Skeletal muscle cell (primary cell): ENCODE data around the gene SPATA18.
A peak's percentile ranks its signal among the peaks of the same experiment; 100 is the strongest.

ENCODE experiments used
- DNase-seq: peaks from one replicate; pipeline ENCODE4 v3.0.0-alpha.2; 2010; ENCODE audit warnings: low read depth
- H3K4me3 ChIP-seq: 2 replicates; pipeline ENCODE4 v1.5.1; 2011; ENCODE audit warnings: low read depth, mild to moderate bottlenecking, control low read depth, low read length, moderate library complexity

Gene SPATA18

GRCh38 chr4:52051213-52051614, at the start of gene SPATA18:
Gene SPATA18 (plus strand): TSS chr4:52051304. CDS start chr4:52051705, 401 bp downstream.
- no peak for DNase-seq
- H3K4me3 ChIP-seq, result peak within 1 kb of the TSS; percentile 76

- H3K4me3 ChIP-seq, result no peak overlapping the region
- DNase-seq, result peak; percentile 6
These were observed 49.5 kb upstream of the SPATA18 start for GRCh38 chr4:52001616-52002015.

- no peak overlapping the region for H3K4me3 ChIP-seq
- no peak for DNase-seq
These were observed 46.7 kb upstream of the SPATA18 start for GRCh38 chr4:52004414-52004813.

GRCh38 chr4:52005604-52006273, 45.4 kb upstream of the SPATA18 start:
- no peak overlapping the region for H3K4me3 ChIP-seq
- no peak for DNase-seq

GRCh38 chr4:52006887-52007286, 44.2 kb upstream of the SPATA18 start:
- H3K4me3 ChIP-seq, result no peak overlapping the region
- no peak for DNase-seq

GRCh38 chr4:52010986-52011385, 40.1 kb upstream of the SPATA18 start:
- H3K4me3 ChIP-seq, result no peak overlapping the region
- DNase-seq, result no peak

- no peak for DNase-seq
These were observed 38.5 kb upstream of the SPATA18 start for GRCh38 chr4:52012651-52013050.

GRCh38 chr4:52014903-52015302, 36.2 kb upstream of the SPATA18 start:
- H3K4me3 ChIP-seq, result no peak overlapping the region
- DNase-seq, result no peak

More at GRCh38 chr4:52012651-52013050, 38.5 kb upstream of the SPATA18 start:
- H3K4me3 ChIP-seq, result no peak overlapping the region

- no peak for DNase-seq
- H3K4me3 ChIP-seq, result no peak overlapping the region
These were observed 35.7 kb upstream of the SPATA18 start for GRCh38 chr4:52015366-52015765.

GRCh38 chr4:52016981-52017380, 34.1 kb upstream of the SPATA18 start:
- no peak for DNase-seq
- no peak overlapping the region for H3K4me3 ChIP-seq

- H3K4me3 ChIP-seq, result no peak overlapping the region
- no peak for DNase-seq
These were observed 33.3 kb upstream of the SPATA18 start for GRCh38 chr4:52017814-52018213.

GRCh38 chr4:52019936-52020657, 31.0 kb upstream of the SPATA18 start, which contains the start of gene LRRC66:
Gene LRRC66 (minus strand): TSS chr4:52020363. CDS start chr4:52017613, 2,750 bp downstream.
- H3K4me3 ChIP-seq, result no peak within 1 kb of the TSS
- no peak for DNase-seq

GRCh38 chr4:52028970-52029369, 22.1 kb upstream of the SPATA18 start:
- no peak for DNase-seq
- H3K4me3 ChIP-seq, result no peak overlapping the region

- H3K4me3 ChIP-seq, result no peak overlapping the region
- DNase-seq, result no peak
These were observed 19.1 kb upstream of the SPATA18 start for GRCh38 chr4:52032005-52032404.

- DNase-seq, result no peak
- H3K4me3 ChIP-seq, result no peak overlapping the region
These were observed 15.9 kb upstream of the SPATA18 start for GRCh38 chr4:52035190-52035589.

GRCh38 chr4:52036886-52037530, 14.1 kb upstream of the SPATA18 start:
- DNase-seq, result no peak
- H3K4me3 ChIP-seq, result peak overlapping the region; percentile 75

- no peak for DNase-seq
These were observed 13.4 kb upstream of the SPATA18 start for GRCh38 chr4:52037689-52038102.

GRCh38 chr4:52038103-52038912, 12.8 kb upstream of the SPATA18 start, which contains the start of gene SGCB:
Gene SGCB (minus strand): TSS chr4:52038299. CDS start chr4:52038259, 40 bp downstream.
- no peak for DNase-seq
- H3K4me3 ChIP-seq, result peak within 1 kb of the TSS; percentile 75

More at GRCh38 chr4:52037689-52038102, 13.4 kb upstream of the SPATA18 start:
- H3K4me3 ChIP-seq, result peak overlapping the region; percentile 75

GRCh38 chr4:52045028-52045427, 6.1 kb upstream of the SPATA18 start:
- H3K4me3 ChIP-seq, result no peak overlapping the region
- no peak for DNase-seq
